KMS-11 (cell line): ENCODE data around the gene SECISBP2.

ENCODE experiments used
- H2AFZ ChIP-seq: fragments of 200-600 bp; sonication (generic); 2 replicates; pipeline ENCODE4 v1.6.1; 2016; ENCODE audit warnings: antibody characterized with exemption, mixed run types, low read depth
- H3K27ac ChIP-seq: fragments of 200-600 bp; sonication (generic); 2 replicates; pipeline ENCODE4 v1.6.1; 2016; ENCODE audit warnings: mild to moderate bottlenecking, mixed run types
- H3K27me3 ChIP-seq: fragments of 200-600 bp; sonication (generic); 2 replicates; pipeline ENCODE4 v1.6.1; 2017; ENCODE audit warnings: mild to moderate bottlenecking, low read depth, mixed run types, moderate library complexity; ENCODE audit not compliant: insufficient read depth
- H3K36me3 ChIP-seq: fragments of 200-600 bp; sonication (generic); 2 replicates; pipeline ENCODE4 v1.6.1; 2017; ENCODE audit warnings: mild to moderate bottlenecking, mixed run types; ENCODE audit not compliant: insufficient read depth
- H3K4me1 ChIP-seq: fragments of 200-600 bp; sonication (generic); 2 replicates; pipeline ENCODE4 v1.6.1; 2016; ENCODE audit warnings: mild to moderate bottlenecking, low read depth, mixed run types; ENCODE audit not compliant: poor library complexity, severe bottlenecking
- H3K4me2 ChIP-seq: fragments of 200-600 bp; sonication (generic); 2 replicates; pipeline ENCODE4 v1.7.0; 2016; ENCODE audit warnings: mild to moderate bottlenecking, mixed run types
- H3K4me3 ChIP-seq: fragments of 200-600 bp; sonication (generic); IDR thresholded peaks from 2 replicates; pipeline ENCODE4 v1.6.1; 2017; ENCODE audit warnings: low read depth, low read length, mixed read lengths; ENCODE audit not compliant: insufficient read depth
- H3K79me2 ChIP-seq: fragments of 200-600 bp; sonication (generic); 2 replicates; pipeline ENCODE4 v1.6.1; 2016; ENCODE audit warnings: low read depth, mixed run types; ENCODE audit not compliant: insufficient read depth
- H3K9ac ChIP-seq: fragments of 200-600 bp; sonication (generic); 2 replicates; pipeline ENCODE4 v1.6.1; 2016; ENCODE audit warnings: mild to moderate bottlenecking, mixed run types
- H4K20me1 ChIP-seq: fragments of 200-600 bp; sonication (generic); 2 replicates; pipeline ENCODE4 v1.6.1; 2016; ENCODE audit warnings: mild to moderate bottlenecking, mixed run types; ENCODE audit not compliant: insufficient read depth
- TF ChIP-seq, protein P1 (sequence below): fragments of 200-600 bp; sonication (generic); conservative IDR thresholded peaks from 2 replicates; pipeline ENCODE4 v1.6.1; 2017; ENCODE audit warnings: low read depth, mild to moderate bottlenecking, antibody characterized with exemption, low read length, moderate library complexity, mixed read lengths

The SECISBP2 gene

DNA sequence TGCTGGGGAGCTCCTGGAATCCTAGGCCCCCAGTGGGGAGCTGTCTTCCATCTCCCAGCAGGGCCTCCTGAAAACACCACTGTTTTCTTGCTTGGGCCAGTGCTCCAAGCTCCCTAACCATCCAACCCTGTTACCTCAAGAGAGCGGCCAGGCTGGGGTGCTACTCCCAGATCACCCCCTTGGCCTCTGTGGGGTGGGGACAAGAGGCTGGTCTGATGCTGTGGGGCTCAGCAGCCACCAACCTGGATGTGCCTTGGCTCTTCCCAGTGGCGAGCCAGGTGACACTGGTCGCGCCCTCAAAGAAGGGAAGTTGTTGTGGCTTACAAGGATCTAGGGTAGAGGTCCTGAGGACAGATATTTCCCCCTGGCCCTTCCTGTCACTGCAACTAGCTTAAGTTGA is 49.0 kb downstream of the SECISBP2 start:
- no peaks in the 10 kb centered on the region for H3K79me2 ChIP-seq
- no peaks in the 10 kb centered on the region for H3K4me1 ChIP-seq
- H4K20me1 ChIP-seq: no peaks in the 10 kb centered on the region
- no peaks in the 10 kb centered on the region for H3K27me3 ChIP-seq
- TF ChIP-seq, protein P1, sequence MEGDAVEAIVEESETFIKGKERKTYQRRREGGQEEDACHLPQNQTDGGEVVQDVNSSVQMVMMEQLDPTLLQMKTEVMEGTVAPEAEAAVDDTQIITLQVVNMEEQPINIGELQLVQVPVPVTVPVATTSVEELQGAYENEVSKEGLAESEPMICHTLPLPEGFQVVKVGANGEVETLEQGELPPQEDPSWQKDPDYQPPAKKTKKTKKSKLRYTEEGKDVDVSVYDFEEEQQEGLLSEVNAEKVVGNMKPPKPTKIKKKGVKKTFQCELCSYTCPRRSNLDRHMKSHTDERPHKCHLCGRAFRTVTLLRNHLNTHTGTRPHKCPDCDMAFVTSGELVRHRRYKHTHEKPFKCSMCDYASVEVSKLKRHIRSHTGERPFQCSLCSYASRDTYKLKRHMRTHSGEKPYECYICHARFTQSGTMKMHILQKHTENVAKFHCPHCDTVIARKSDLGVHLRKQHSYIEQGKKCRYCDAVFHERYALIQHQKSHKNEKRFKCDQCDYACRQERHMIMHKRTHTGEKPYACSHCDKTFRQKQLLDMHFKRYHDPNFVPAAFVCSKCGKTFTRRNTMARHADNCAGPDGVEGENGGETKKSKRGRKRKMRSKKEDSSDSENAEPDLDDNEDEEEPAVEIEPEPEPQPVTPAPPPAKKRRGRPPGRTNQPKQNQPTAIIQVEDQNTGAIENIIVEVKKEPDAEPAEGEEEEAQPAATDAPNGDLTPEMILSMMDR: no peak
- no peak overlapping the region for H3K9ac ChIP-seq
- H3K4me3 ChIP-seq: no peak overlapping the region
- no peaks in the 10 kb centered on the region for H3K36me3 ChIP-seq
- no peak overlapping the region for H3K4me2 ChIP-seq
- no peak overlapping the region for H2AFZ ChIP-seq
- no peak overlapping the region for H3K27ac ChIP-seq

DNA sequence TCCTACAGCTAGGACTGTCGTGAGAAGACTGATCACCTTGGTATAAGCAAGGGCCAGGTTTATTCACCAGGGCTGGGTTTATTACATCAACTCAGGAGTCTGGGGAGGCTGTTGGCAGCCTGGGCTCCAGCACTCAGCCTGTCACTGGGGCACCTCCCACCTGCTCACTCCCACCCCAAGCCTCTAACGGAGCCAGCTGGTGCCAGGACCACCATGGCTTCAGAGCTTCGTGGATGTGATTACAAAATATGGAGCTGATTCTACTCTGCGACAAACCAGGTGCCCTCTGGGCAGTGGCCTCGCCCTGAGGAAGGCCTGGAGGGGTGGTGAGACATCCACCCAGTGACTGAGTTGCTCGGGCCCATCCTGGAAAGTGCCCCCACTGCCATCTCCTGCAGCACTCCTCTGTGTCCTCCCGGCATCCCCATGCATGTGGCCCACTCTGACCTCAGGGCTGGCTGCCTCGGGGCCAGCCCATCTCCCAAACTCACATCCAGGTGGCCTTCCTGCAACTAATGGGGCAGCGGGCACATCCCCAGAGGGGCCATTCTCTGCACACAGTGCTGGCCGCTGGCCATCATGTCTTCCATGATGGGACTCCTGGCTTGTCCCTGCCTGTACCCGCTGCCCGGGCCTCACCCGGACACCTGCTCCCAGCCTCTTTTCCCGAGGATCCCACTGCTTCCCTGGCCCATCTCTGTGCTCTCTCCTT is 49.6 kb downstream of the SECISBP2 start:
- no peaks in the 10 kb centered on the region for H4K20me1 ChIP-seq
- H3K9ac ChIP-seq: no peak overlapping the region
- TF ChIP-seq, protein P1: no peak
- H3K79me2 ChIP-seq: no peaks in the 10 kb centered on the region
- no peaks in the 10 kb centered on the region for H3K36me3 ChIP-seq
- no peak overlapping the region for H3K27ac ChIP-seq
- H3K4me2 ChIP-seq: no peak overlapping the region
- no peak overlapping the region for H3K4me3 ChIP-seq
- no peaks in the 10 kb centered on the region for H3K4me1 ChIP-seq
- H2AFZ ChIP-seq: no peak overlapping the region
- H3K27me3 ChIP-seq: no peaks in the 10 kb centered on the region

DNA sequence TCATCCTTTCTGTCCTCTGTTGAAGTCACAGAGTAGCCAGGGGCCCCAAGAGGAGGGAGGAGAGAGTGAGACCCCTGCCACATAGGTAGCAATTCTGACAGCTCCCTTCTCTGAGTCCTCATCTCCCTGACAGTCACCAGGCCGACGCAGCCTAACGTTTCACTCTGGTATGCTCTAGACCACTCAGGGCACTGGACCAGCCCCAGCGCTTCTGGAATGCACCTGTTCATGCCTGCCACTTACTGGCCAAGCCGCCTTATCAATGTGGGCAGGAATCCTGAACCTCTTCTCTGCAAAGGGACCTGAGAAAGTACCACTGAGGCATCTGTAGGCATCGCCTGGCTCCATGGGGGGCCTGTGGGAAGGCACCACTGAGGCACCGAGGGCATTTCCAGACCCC is 50.2 kb downstream of the SECISBP2 start:
- Histone ChIP-seq H3K27me3 (no peaks in the 10 kb centered on the region), H3K27ac (no peak overlapping the region), H3K4me1 (no peaks in the 10 kb centered on the region), H3K79me2 (no peaks in the 10 kb centered on the region), H3K4me3 (no peak overlapping the region), H3K4me2 (no peak overlapping the region), H2AFZ (no peak overlapping the region), H3K36me3 (no peaks in the 10 kb centered on the region), H3K9ac (no peak overlapping the region), H4K20me1 (no peaks in the 10 kb centered on the region)
- TF ChIP-seq, protein P1: no peak

DNA sequence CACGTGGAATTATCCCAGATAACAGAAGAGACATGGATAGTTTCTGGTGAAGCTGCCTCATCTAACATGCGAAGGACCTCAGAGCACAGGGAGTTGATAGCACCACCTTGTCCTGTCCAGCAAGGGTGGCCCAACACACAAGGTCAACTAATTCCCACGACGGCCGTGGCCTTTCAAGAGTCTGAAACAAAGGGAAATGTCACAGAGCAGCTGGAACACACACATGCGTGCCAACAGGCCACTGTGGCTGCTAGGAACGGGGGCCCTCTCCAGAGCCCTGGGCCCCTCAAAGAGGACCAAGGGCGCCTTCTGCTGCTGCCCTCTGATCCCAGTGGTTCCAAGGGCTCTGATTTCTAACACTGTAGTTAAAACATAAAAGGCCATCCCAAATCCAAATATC is 50.7 kb downstream of the SECISBP2 start:
- H3K27me3 ChIP-seq: no peaks in the 10 kb centered on the region
- no peak overlapping the region for H2AFZ ChIP-seq
- no peaks in the 10 kb centered on the region for H3K36me3 ChIP-seq
- no peak overlapping the region for H3K9ac ChIP-seq
- no peaks in the 10 kb centered on the region for H4K20me1 ChIP-seq
- TF ChIP-seq, protein P1: no peak
- H3K4me1 ChIP-seq: no peaks in the 10 kb centered on the region
- no peak overlapping the region for H3K4me2 ChIP-seq
- H3K4me3 ChIP-seq: no peak overlapping the region
- H3K79me2 ChIP-seq: no peaks in the 10 kb centered on the region
- H3K27ac ChIP-seq: no peak overlapping the region
